HT-29 (cell line): ENCODE results near the gene ACP6. TPM values are rescaled to one million over a fixed set of nuclear protein-coding genes. Genes with fewer than 3 reads are reported as not detected.

Experiments
- small RNA-seq: library from RNA; depleted of rRNA; stranded (forward); fragments of <200 nt; gene quantifications from one replicate; pipeline ENCODE3, GENCODE V24; 2014
- total RNA-seq: library from RNA; depleted of rRNA; stranded (reverse); fragments of >200 nt; shearing (Covaris generic); gene quantifications from 2 replicates; pipeline ENCODE4 v1.2.3, GENCODE V29; 2014; rRNA removed

ACP6 gene
- total RNA-seq, 1 experiment from 2014 or later: 38.7 TPM

Small RNAs within 50 kb of the gene (small RNA-seq; reads per million reads assigned to genes)
- not detected for gene RN7SL261P

Other genes starting within 250 kb of the ACP6 start
- 7.4 and 10.0 TPM in 2 replicates for gene BCL9, start 129.0 kb downstream of the ACP6 start, total RNA-seq
- 0.57 and 0.86 TPM in 2 replicates for gene GJA5, start 90.1 kb upstream of the ACP6 start, total RNA-seq
- not detected in 2 replicates for gene GJA8, start 232.3 kb upstream of the ACP6 start, total RNA-seq